ENCODE results near the gene NADSYN1.
A peak's percentile ranks its signal among the peaks of the same experiment; 100 is the strongest.

Gene NADSYN1

GRCh38 chr11:71453037-71453917, at the start of gene NADSYN1:
Gene NADSYN1 (plus strand): TSS chr11:71453203. CDS start chr11:71453297, 94 bp downstream.
- Histone ChIP-seq H3K36me3 (ENCODE audit: low read depth) (peaks cover 29% of the 10 kb centered on the region), H3K4me3 (ENCODE audit: severe bottlenecking) (peak within 1 kb of the TSS; percentile 90), H3K4me1 (ENCODE audit: insufficient read depth, poor library complexity, severe bottlenecking) (peaks cover 8% of the 10 kb centered on the region), H3K27me3 (ENCODE audit: insufficient read depth, poor library complexity, severe bottlenecking) (no peaks in the 10 kb centered on the region), H3K27ac (ENCODE audit: poor library complexity, severe bottlenecking) (peak within 1 kb of the TSS; percentile 47), H3K9me3 (ENCODE audit: severe bottlenecking) (no peaks in the 10 kb centered on the region)
- TF ChIP-seq CTCF (IDR thresholded peaks at IDR 0.05; ENCODE audit: poor library complexity, severe bottlenecking) = no peak
- DNase-seq (ENCODE audit: low spot score) = peak; percentile 94
- ATAC-seq (ENCODE audit: low read depth) = peak; percentile 64

DNA sequence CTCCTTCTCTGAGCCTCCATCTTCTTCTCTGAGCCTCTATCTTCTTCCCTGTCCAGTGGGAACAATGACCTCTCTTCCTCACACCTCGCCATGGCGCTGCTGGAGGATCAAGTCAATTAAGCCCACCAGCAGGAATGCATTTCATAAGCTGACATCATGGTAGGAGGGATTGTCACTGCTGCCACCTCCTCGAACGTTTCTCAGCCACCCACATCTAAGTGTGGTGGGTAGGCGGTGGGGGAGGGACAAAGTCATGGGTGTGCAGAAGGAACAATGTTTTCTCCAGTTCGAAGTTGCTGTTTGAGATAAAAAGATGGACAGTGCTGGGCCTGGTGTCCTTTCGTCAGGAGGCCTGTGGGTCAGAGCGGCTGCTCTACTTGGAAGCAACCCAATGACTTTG, 48.8 kb upstream of the NADSYN1 start:
- DNase-seq (ENCODE audit: low spot score) = no peak
- TF ChIP-seq CTCF (IDR thresholded peaks at IDR 0.05; ENCODE audit: poor library complexity, severe bottlenecking) = no peak
- no peaks in the 10 kb centered on the region for H3K9me3 ChIP-seq (ENCODE audit: severe bottlenecking)
- no peaks in the 10 kb centered on the region for H3K4me1 ChIP-seq (ENCODE audit: insufficient read depth, poor library complexity, severe bottlenecking)
- no peak overlapping the region for H3K4me3 ChIP-seq (ENCODE audit: severe bottlenecking)
- H3K36me3 ChIP-seq (ENCODE audit: low read depth) = no peaks in the 10 kb centered on the region
- ATAC-seq (ENCODE audit: low read depth) = no peak
- no peak overlapping the region for H3K27ac ChIP-seq (ENCODE audit: poor library complexity, severe bottlenecking)
- H3K27me3 ChIP-seq (ENCODE audit: insufficient read depth, poor library complexity, severe bottlenecking) = no peaks in the 10 kb centered on the region

DNA sequence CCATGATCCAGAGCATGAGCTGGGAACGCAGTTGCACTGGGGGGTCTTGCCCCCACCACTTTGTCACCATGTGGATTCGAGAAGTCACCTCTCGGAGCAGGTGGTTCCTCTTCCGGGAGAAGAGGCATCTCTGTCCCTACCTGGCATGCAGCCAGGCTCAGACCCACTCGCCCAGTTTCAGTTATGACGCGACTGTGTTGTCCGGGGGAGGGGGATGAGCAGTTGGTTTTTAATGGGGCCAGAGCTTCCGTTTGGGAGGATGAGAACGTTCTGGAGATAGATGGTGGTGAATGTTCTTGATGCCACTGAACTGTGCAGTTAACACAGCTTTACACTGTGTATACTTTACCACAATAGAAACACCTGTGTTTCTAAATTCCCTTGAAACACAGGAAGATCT, 46.3 kb upstream of the NADSYN1 start:
- Histone ChIP-seq H3K4me1 (ENCODE audit: insufficient read depth, poor library complexity, severe bottlenecking) (no peaks in the 10 kb centered on the region), H3K27me3 (ENCODE audit: insufficient read depth, poor library complexity, severe bottlenecking) (no peaks in the 10 kb centered on the region), H3K9me3 (ENCODE audit: severe bottlenecking) (no peaks in the 10 kb centered on the region), H3K27ac (ENCODE audit: poor library complexity, severe bottlenecking) (no peak overlapping the region), H3K36me3 (ENCODE audit: low read depth) (no peaks in the 10 kb centered on the region), H3K4me3 (ENCODE audit: severe bottlenecking) (no peak overlapping the region)
- DNase-seq (ENCODE audit: low spot score) (no peak), ATAC-seq (ENCODE audit: low read depth) (no peak)
- TF ChIP-seq CTCF (IDR thresholded peaks at IDR 0.05; ENCODE audit: poor library complexity, severe bottlenecking) = no peak

DNA sequence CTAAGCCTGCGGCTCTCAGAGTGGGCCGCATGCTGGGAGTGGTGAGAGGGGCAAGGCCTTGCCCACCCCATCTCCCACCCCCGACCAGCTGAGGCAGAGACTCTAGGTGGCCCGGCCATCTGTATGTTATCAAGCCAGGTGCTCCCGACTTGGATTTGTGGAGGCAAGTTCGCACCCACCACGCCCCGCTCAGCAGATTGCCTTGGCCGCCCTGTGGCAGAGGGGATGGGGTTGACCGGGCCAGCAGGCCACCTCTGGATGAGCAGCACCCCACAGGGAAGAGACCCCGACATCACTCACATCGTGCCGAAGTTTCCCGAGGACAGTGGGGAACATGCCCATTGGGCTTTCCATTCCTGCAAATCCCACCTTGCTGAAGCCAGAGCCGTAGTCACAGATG, 45.6 kb upstream of the NADSYN1 start:
- ATAC-seq (ENCODE audit: low read depth) (no peak), DNase-seq (ENCODE audit: low spot score) (no peak)
- H3K27me3 ChIP-seq (ENCODE audit: insufficient read depth, poor library complexity, severe bottlenecking) = no peaks in the 10 kb centered on the region
- H3K9me3 ChIP-seq (ENCODE audit: severe bottlenecking) = no peaks in the 10 kb centered on the region
- H3K4me1 ChIP-seq (ENCODE audit: insufficient read depth, poor library complexity, severe bottlenecking) = no peaks in the 10 kb centered on the region
- no peak overlapping the region for H3K27ac ChIP-seq (ENCODE audit: poor library complexity, severe bottlenecking)
- H3K4me3 ChIP-seq (ENCODE audit: severe bottlenecking) = no peak overlapping the region
- no peaks in the 10 kb centered on the region for H3K36me3 ChIP-seq (ENCODE audit: low read depth)
- TF ChIP-seq CTCF (IDR thresholded peaks at IDR 0.05; ENCODE audit: poor library complexity, severe bottlenecking) = no peak

- DNase-seq (ENCODE audit: low spot score) = no peak
- no peak for TF ChIP-seq CTCF (IDR thresholded peaks at IDR 0.05; ENCODE audit: poor library complexity, severe bottlenecking)
- Histone ChIP-seq H3K9me3 (ENCODE audit: severe bottlenecking) (no peaks in the 10 kb centered on the region), H3K27ac (ENCODE audit: poor library complexity, severe bottlenecking) (no peak overlapping the region), H3K4me1 (ENCODE audit: insufficient read depth, poor library complexity, severe bottlenecking) (no peaks in the 10 kb centered on the region), H3K27me3 (ENCODE audit: insufficient read depth, poor library complexity, severe bottlenecking) (no peaks in the 10 kb centered on the region), H3K36me3 (ENCODE audit: low read depth) (no peaks in the 10 kb centered on the region), H3K4me3 (ENCODE audit: severe bottlenecking) (no peak overlapping the region)
- ATAC-seq (ENCODE audit: low read depth) = no peak
Measured at GRCh38 chr11:71408826-71409225, 44.2 kb upstream of the NADSYN1 start.
